HG03457 (cell line): Measurements from ENCODE around the gene MEAF6.
A peak's percentile ranks its signal among the peaks of the same experiment; 100 is the strongest.

Source experiments
- ATAC-seq: cut with Tn5 transposase; IDR thresholded peaks from one replicate; pipeline ENCODE4 v1.9.1; 2021; ENCODE audit warnings: moderate number of reproducible peaks; ENCODE audit not compliant: unreplicated experiment

The MEAF6 gene

DNA sequence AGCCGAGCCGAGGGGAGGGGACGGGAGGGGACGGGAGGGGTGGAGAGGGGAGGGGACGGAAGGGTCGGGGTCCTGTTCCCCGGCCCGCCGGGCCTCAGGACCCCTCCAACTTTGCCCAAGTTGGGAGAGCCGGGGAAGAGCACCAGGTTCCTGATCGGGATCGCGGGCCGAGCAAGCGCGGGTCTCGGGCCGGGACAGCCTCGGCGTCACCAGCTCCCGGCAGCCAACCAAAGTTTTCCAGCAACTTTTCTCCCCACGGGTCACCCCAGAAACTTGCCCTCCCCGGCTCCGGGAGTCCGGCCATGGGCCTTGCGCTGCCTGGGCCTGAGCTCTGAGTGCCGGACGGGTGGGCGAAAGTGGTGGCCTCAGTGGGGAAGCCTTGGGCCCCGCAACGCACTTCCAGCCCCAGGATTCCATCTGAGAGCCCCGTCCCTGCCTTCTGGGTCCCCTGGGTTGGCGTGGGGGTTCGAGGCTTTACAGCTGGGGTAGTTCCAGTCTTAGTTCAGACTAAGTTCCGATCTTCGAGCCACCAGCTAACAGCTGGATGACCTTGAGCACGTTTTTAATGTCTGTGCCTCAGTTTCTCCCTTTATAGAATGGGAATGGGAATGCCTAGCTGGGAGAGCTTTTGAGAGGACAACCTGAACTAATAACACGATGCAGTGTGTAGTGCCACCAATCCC, 39.7 kb downstream of the MEAF6 start:
- no peak for ATAC-seq

DNA sequence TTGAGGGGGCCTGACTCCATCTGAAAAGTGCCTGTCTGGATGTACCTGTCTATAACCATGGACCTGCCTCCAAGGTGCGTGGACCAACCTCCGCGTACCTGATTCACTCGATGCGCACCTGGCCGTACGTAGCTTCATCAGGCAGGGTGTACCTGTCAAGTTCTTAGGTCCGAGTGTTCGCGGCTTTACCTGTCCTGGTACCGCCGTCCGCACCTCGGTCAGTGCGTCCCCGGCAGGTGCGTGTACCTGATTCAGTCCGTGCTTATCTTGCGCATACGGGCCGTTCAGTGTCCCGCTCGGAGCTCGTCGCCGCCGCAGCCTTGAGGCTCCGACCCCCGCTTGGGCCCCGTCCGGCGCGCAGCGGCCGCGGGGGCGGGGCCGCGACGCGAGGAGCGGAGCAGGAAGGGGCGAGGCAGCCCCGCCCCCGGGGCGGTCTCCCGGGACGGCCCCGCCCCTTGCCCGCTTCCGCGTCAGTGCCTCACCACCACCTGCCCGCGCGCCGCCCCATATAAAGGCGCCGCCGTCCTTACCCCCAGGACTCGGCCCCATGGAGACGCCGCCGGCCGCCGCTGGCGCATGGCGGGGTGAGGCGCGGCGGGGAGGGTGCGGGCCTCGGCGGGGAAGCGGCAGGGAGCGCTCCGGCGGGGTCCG, 40.4 kb downstream of the MEAF6 start, which contains the start of gene ZC3H12A:
TSS of gene ZC3H12A (plus strand) at position 535 of the 651 bp plus-strand sequence. CDS start 917 bp downstream, outside the sequence.
- peak; percentile 41 for ATAC-seq

DNA sequence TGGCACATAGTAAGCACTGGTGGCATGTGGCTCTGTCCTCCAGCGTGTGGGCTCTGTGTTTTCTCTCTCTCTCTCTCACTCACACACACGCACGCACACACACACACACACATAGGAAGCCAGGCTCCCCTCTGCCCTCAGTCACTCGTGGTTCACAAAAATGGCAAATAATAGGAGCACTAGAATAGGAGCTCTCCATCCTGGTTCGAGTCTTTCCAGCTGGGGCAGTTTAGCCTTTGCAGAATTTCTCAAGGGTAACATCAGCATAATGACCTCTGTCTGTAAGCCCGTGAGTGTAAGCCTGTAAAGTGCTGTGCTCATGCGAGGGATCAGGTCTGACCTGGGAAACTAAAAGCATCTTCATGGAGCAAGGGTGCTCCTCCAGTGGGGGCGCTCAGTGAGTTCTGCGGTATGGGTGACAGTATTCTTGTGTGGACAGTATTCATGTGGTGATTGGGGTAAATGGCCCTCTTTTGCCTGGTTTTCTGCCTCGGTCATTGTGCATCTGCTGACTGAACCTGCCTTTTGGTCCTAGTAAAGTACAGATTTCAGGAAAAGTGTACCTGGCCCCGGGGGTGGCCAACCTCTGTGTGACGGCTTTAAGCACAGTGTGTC, 41.0 kb downstream of the MEAF6 start:
- no peak for ATAC-seq

DNA sequence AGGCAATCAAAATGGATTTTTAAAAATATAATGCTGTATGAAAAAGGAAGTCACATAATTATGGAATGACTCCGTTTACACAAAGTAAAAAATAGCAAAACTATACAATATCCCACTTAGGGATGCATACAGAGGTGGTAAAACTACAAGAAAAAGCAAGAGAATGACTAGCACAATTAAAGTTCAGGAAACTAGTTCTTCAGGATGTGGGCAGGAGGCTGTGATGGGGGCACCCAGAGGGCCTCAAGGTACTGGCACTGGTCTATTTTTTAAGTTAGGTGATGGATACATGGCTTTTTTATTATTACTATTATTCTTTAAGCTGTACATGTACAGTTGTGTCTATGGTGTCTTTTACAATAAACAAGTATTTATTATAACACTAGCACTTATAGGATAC, 41.6 kb downstream of the MEAF6 start:
- no peak for ATAC-seq

DNA sequence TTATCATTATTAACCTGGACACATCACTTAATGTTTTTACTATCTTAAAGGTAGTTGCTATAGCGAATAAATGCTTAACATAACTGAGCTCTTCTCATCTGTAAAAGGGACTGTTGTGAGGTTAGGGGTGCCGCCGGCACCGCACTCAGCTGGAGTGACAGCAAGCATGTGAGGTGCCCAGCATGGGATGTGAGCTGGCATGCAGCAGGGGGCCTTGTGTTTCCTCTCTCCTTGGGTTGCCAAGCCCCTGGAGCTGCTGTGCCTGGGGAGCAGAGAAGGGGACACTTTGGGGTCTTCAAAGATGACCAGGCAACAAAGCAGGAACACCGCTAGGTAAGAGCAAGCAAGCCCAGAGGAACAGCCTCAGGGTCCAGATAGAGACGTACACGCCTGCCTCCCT, 42.3 kb downstream of the MEAF6 start:
- ATAC-seq, result no peak

DNA sequence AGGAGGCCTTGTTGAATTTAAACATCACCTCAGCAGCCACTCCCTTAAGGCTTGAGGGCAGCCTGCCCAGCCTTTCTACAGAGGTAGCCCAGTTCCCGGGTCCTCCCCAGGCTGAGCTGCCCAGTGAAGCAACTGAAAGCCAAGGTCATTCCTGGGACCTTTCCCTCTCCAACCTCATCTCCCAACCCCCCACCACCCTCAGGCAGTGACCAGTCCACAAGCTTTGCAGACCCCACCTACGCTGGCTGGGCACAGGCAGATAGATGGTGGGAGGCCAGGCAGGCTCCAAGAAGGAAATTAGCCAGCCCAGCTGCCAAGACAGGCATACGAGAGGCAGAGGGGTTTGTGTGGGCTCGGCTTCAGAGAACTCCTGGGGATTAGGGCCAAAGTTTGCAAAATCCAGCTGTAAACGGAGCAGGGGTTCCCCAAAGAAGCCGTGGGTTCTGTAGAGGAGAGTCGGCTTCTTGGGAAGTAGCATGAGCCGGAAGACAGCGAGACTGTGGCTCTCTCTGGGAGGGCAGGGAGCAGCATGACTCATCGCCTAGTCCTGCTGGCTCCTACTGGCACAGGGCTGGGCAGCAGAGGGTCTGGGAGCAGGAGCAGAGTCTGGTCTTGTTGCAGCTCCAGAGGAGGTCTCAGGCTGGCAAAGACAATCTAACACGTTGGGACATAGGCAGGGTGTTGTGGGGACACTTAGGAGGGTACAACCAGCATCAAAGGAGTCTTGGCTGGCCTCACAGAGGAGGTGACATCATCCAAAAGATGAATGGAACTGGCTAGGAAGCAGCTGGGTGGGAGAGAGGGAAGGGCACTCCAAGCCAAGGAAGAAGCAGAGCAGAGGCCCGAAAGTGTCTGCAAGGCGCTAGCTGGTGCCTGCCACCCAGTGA, 43.0 kb downstream of the MEAF6 start:
- ATAC-seq, result no peak

DNA sequence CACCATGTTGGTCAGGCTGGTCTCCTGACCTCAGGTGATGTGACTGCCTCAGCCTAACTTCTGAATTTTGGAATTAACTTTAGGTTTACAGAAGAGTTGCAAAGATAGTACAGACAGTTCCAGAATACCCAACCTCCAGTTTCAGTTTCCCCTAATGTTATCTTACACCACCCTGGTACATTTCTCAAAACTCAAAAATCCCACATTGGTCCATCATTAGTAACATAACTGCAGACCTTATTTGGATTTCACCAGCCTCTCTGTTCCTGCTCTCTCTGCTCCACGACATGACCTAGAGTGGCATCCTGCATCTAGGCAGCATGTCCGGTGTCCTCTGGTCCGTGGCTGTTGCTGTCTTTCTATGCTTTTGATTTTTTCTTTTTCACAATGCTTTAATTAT, 45.2 kb downstream of the MEAF6 start:
- ATAC-seq, result no peak

DNA sequence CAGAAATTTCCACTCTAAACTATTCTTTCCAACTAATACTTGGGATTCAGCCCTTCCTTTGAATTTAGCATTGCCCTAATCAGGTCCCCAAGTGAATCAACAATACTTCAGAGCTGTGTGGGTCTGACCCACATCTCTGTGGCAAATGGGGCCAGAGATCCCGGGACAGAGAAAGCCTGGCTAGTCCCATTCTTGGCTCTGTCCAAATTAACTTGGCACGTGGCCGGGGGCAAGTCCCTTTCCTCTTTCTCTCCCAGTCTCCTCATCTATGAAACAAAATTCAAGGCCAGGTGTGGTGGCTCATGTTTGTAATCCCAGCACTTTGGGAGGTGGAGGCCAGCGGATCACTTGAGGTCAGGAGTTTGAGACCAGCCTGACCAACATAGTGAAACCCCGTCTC, 46.5 kb downstream of the MEAF6 start:
- no peak for ATAC-seq

DNA sequence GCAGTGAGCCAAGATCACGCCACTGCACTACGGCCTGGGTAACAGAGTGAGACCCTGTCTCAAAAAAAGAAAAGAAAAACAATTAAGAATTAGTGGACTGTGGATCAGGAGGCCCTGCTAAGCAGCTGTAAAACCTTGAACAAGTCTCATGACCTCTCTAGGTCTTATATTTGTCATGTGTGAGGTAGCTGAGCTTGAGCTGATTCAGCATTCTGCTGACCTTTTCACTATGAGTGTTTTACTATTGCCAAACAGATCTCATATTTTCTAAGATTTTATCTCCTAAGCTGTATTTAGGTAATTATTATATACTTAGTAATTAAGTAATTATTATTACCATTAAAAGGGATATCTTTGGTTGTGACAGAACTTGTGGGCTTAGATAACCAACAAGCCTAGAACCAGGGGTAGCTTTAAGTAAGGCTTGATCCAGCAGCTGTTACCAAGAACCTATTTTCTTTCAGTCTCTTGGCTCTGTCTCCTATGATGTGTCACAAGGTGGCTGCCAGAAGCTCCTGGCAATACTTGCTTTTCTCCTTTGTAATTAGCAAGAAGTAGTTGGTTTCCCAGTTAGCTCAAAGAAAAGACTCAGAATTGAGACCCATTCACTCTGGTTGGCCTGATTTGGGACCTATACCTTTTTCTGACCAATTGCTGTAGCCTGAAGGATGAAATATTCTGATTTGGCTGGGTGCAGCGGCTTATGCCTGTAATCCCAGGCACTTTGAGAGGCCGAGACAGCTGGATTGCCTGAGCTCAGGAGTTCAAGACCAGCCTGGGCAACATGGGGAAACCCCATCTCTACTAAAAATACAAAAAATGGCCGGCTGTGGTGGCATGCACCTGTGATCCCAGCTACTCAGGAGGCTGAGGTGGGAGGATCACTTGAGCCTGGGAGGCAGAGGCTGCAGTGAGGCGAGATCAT, 48.7 kb downstream of the MEAF6 start:
- no peak for ATAC-seq

DNA sequence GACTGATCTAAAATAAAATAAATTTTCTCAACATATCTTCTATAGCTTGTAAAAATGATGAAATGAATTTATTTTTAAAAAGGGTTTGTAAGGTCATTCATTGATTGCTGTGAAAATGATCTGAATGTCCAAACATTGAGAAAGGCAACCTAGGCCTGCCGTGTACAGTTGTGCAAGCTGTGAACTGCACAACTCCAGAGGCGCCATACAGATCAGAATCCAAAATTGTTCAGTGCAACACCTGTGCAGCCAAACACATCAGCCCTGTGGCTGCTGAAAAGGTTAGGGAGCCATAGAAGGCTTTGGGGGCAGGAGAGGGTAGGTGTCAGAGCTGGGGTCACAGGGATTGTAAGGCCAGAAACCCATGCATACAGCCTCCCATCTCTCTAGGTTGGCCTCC, 50.1 kb downstream of the MEAF6 start:
- ATAC-seq, result no peak

DNA sequence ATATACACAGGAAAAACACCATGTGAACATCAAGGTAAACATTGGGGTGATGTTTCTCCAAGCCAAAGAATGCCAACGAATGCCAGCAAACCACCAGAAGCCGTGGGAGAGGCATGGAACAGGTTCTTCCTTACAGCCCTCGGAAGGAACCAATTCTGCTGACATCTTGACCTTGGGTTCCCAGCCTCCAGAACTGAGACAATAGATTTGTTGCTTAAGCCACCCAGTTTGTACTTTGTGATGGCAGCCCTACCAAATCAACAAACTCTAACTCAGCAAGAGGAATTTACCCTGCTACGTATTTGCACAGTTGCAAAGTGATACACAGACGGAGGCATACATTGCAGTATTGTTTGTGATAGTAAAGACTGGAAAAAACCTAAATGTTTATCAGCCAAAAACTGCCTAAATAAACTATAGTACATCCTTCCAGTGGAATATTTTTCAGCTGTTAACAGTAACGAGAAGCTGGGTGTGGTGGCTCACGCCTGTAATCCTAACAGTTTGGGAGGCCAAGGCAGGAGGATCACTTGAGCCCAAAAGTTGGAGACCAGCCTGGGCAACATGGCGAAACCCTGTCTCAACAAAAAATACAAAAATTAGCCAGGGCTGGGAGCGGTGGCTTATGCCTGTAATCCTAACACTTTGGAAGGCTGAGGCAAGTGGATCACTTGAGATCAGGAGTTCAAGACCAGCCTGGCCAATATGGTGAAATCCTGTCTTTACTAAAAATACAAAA, 52.7 kb downstream of the MEAF6 start:
- no peak for ATAC-seq

DNA sequence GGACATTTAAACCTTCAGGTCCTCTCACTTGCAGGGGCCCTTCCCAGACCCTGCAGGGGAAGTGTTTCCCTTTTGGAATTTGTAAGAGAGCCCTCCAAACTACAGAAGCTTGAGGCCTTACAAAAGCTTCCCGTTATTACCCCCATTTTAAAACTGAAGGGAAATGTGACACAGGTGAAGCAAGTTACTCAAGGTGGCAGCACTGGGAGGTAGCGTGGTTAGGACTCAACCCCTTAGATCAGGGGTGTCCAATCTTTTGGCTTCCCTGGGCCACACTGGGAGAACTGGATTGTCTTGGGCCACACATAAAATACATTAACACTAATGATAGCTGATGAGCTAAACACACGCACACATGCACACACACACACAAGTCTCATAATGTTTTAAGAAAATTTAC, 56.0 kb downstream of the MEAF6 start:
- ATAC-seq, result no peak

DNA sequence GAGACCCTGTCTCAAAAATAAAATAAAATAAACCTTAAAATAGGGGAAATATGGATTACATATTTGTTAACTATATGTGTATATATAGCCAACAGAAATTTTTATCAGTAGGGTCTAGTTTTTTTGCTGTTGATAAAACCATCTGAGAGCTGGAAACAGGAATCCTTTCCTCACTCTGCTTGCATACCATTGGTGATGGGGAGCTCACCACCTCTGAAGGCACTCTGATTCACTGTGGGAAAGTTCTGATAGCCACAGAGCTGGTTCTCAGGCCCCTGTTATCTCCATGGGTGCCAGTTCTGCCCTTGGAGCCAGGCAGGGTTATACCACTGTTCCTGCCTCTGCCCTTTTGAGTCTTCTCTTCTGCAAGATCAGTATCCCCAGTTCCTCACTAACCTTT, 58.0 kb downstream of the MEAF6 start:
- ATAC-seq, result no peak

DNA sequence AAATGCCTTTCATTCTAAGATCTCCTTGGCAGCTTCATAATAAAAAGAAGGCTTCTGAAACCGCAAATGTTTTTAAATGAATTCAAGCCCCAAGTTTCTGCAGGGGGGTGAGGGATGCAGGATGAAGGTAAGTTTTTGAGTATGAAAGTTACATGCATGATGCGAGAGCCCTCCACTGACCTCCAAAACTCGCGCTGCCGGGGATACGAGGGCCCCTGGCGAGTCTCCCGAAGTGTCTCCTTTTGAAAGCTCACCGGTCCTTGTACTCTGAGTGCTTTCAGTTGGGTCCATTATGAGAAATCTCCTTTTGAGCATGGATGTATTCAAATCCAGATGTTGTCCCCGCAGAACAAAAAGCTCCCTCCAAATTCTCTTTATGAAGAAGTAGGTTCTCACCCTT, 59.0 kb downstream of the MEAF6 start:
- no peak for ATAC-seq

DNA sequence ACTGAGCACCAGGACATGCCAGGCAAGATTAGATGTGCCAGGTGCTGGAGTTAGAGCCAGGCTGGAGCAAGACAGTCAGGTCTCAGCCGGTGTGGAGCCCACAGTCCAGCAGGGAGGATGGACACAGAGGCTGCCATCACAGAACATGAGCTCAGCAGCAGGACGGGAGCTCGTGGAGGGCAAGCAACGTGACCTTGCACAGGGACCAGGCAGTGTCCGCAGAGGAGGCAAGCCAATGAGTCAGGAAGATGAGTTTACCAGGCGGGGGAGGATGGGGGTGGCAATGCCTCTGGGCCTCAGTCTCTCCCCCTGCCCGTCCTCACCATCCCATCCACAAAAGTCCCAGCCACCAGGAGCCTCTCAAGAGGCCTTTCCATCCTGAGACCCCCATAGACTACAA, 60.9 kb downstream of the MEAF6 start:
- no peak for ATAC-seq

DNA sequence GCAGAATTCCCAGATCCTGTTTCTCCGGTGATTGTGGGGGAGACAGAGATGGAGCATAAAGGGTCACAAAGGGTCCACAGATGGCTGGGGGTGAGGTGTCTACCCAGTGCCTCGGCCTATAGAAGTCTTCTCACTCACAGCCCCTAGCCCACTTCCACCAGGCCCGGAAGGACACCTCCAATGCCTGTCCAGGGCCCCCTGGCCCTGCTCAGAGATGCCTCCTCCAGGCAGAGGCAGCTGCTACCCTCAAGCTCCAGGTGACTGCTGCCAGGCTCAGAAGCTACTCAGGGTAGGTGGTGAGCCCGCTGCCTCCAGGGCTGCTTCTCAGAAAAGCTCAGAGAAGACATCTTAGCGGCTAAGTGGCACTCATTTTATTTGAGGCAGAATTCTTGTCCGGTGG, 62.1 kb downstream of the MEAF6 start:
- no peak for ATAC-seq

DNA sequence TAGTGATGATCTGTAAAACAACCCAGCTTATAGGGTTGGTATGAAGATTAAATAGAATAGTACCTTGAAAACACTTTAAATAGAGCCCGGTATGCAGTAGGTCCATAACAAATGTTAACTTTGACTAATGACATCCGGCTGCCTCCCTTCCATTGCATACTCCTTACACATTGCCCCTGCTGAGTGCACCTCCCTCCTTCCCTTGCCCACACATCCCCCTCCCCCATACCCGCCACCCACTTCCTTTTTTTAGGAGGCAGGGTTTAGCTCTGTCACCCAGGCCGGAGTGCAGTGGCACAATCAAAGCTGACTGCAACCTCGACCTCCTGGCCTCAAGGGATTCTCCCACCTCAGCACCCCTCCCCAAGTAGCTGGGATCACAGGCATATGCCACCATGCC, 64.6 kb downstream of the MEAF6 start:
- ATAC-seq, result no peak

DNA sequence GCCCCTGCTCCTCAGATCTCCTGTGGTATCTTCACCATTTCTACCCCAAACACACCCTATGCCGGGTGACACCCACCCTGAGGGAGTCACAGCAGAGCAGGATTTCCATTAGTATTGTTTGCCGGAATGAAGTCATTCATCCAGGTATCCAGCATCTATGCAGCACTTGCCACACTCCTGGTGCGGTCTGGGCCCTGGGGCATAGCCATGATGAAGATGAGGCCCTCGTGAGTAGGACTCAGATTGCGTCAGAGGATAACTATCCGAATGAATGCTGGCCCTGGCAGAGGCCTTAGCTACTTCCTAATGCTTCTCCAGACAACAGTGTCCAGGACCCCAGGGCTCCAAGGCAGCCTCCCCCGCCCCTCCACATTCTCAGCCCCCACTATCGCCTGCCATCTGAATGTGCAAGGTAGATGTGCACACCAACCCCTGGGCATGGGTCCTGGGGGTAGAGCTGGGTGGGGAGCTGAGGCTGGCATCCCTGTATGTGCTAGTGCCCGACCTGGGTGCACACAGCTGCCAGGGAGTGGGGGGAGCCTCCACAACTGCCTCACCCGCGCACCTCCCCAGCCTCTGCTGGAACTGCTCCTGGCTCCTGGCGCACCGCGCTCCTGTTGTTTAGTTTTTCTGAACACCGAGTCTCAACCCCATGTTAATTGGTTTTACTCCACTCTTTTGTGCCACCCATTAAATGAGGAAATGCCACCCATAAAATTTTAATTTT, 65.7 kb downstream of the MEAF6 start:
- ATAC-seq, result no peak

DNA sequence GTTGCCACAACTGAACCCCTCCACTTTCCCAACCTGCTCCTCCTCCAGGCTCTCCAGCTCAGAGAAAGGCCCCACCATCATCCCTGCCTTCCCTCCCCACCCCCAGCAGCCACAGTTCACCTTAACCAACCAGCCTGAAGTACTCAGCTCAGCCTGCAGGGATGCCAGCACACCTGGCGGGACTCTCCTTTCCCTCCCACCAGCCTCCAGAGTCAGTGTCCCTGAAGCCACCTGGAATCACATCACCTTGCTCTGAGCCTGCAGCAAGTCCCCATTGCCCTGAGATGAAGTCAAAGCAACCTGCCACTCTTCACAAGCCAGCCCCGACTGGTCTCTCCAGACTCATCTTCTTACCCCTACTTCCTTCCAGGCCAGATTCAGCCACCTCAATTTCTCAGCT, 66.4 kb downstream of the MEAF6 start:
- ATAC-seq, result no peak
